HepG2 (cell line): ENCODE results near the gene MIEF1. TPM values are rescaled to one million over a fixed set of nuclear protein-coding genes. Genes with fewer than 3 reads are reported as not detected.

Experiments used
- ATF6 ChIP-seq: sonication (generic); formaldehyde crosslinking; conservative IDR thresholded peaks from 2 replicates; pipeline ENCODE4 v1.4.0; 2020; ENCODE audit warnings: missing genetic modification reagents
- CBX2 ChIP-seq, 2 experiments: fragments of 200-600 bp in 1 of 2; sonication (generic); formaldehyde crosslinking in 1 of 2; IDR thresholded peaks; 2 replicates each; pipeline versions ENCODE4 v1.7.0 to v1.8.1; 2018 to 2022; ENCODE audit warnings: low read depth in 2 of 2, low read length in 1 of 2, mild to moderate bottlenecking in 1 of 2, missing genetic modification reagents in 1 of 2
- ERF ChIP-seq: IDR thresholded peaks from 2 replicates; pipeline ENCODE4 v1.6.1; 2018; ENCODE audit warnings: missing biosample characterization, missing genetic modification reagents
- RAD21 ChIP-seq: fragments of 450-650 bp; formaldehyde crosslinking; IDR thresholded peaks from 2 replicates; pipeline ENCODE4 v1.5.0; 2020; ENCODE audit warnings: mild to moderate bottlenecking
- SOX6 ChIP-seq, 2 experiments: fragments of 450-650 bp in 1 of 2; sonication (generic) in 1 of 2; formaldehyde crosslinking in 1 of 2; IDR thresholded peaks; 2 replicates each; pipeline versions ENCODE4 v1.4.0 to v1.6.1; 2017 to 2020; ENCODE audit warnings: antibody characterized with exemption in 1 of 2, mild to moderate bottlenecking in 1 of 2, missing genetic modification reagents in 1 of 2
- ZBTB4 ChIP-seq: sonication (generic); formaldehyde crosslinking; IDR thresholded peaks from 2 replicates; pipeline ENCODE4 v1.4.0; 2020; ENCODE audit warnings: missing genetic modification reagents, mild to moderate bottlenecking, borderline replicate concordance
- ZBTB40 ChIP-seq, 2 experiments: fragments of 450-650 bp in 1 of 2; sonication (generic) in 1 of 2; formaldehyde crosslinking in 1 of 2; IDR thresholded peaks; 2 replicates each; pipeline versions ENCODE4 v1.6.1 to v1.8.0; 2016 to 2022; ENCODE audit warnings: antibody characterized with exemption in 1 of 2, mild to moderate bottlenecking in 1 of 2, missing genetic modification reagents in 1 of 2
- ZMAT3 ChIP-seq: sonication (generic); formaldehyde crosslinking; conservative IDR thresholded peaks from 2 replicates; pipeline ENCODE4 v1.7.0; 2021; ENCODE audit warnings: missing genetic modification reagents
- ZNF24 ChIP-seq: fragments of 450-650 bp; IDR thresholded peaks from 2 replicates; pipeline ENCODE4 v1.6.1; 2017; ENCODE audit warnings: antibody characterized with exemption, mild to moderate bottlenecking
- ZNF251 ChIP-seq: sonication (generic); formaldehyde crosslinking; IDR thresholded peaks from 2 replicates; pipeline ENCODE4 v1.9.0; 2021; ENCODE audit warnings: mild to moderate bottlenecking, missing genetic modification reagents
- ZNF382 ChIP-seq: sonication (generic); formaldehyde crosslinking; IDR thresholded peaks from 2 replicates; pipeline ENCODE4 v1.5.0; 2020; ENCODE audit warnings: missing genetic modification reagents, mild to moderate bottlenecking, borderline replicate concordance
- polyA plus RNA-seq, 8 experiments: library from polyadenylated mRNA; depleted of rRNA in 3 of 8; stranded (reverse) in 7 of 8; unstranded in 1 of 8; fragments of >200 nt; fragmentation: Illumina TruSeq in 4 of 8; extraction: Trizol in 4 of 8; gene quantifications; 2 replicates each; pipeline versions ENCODE4 v1.2.1 to v1.2.3, GENCODE V29; 2011 to 2016; ENCODE audit warnings: low read depth in 4 of 8, missing spikeins in 1 of 8, mixed read lengths in 1 of 8; ENCODE audit not compliant: insufficient read depth in 1 of 8
- total RNA-seq, 5 experiments: library from RNA; depleted of rRNA; stranded (reverse); fragments of >200 nt; fragmentation: Illumina TruSeq; extraction: Trizol; gene quantifications; 2 replicates each; pipeline ENCODE4 v1.2.3, GENCODE V29; 2016; ENCODE audit warnings: low read depth in 1 of 5

MIEF1 gene
- total and polyA plus RNA-seq, 2 of the 13 experiments (the other 11 are each of a cell fraction or from before 2014, with no cell fraction given): 21.7 to 34.8 TPM

- no peak for TF ChIP-seq ZBTB40 (IDR thresholded peaks at IDR 0.05)
- 0 out of 2 replicates have a peak, but pooled peaks have one; percentile 28 for TF ChIP-seq ZBTB40 (CRISPR knock-in tag; IDR thresholded peaks at IDR 0.05)
- no peak for TF ChIP-seq CBX2 (IDR thresholded peaks at IDR 0.05; ENCODE audit: low read depth, low read length)
- no peak for TF ChIP-seq CBX2 (CRISPR knock-in tag; IDR thresholded peaks at IDR 0.05; ENCODE audit: low read depth)
- peak; percentile 44; the same call in 1 of the 2 replicates for TF ChIP-seq ZBTB4 (CRISPR knock-in tag)
- no peak for TF ChIP-seq ATF6
- TF ChIP-seq ZNF251: no peak
- no peak for TF ChIP-seq ZNF382 (CRISPR knock-in tag)
- peak; percentile 98 for TF ChIP-seq RAD21 (CRISPR knock-in tag)
- no peak for TF ChIP-seq SOX6 (IDR thresholded peaks at IDR 0.05)
- peak; percentile 68 for TF ChIP-seq SOX6 (CRISPR knock-in tag; IDR thresholded peaks at IDR 0.05)
- peak; percentile 93 for TF ChIP-seq ERF (CRISPR knock-in tag)
- peak; percentile 86; the same call in 1 of the 2 replicates for TF ChIP-seq ZMAT3 (CRISPR knock-in tag)
- TF ChIP-seq ZNF24: 0 out of 2 replicates have a peak, but pooled peaks have one; percentile 30
Measured at GRCh38 chr22:39528681-39529486, 26.8 kb downstream of the MIEF1 start (continued).
